HG03039 (cell line): ENCODE data around the gene RBM34.
"Not testable (repeated sequence)": the region's sequence is repeated elsewhere in the genome, so short reads cannot be mapped to it uniquely, and the experiment has no call there.

Source experiments
- ATAC-seq: cut with Tn5 transposase; IDR thresholded peaks from one replicate; pipeline ENCODE4 v1.9.1; 2021; ENCODE audit warnings: mild to moderate bottlenecking, moderate library complexity; ENCODE audit not compliant: unreplicated experiment

The RBM34 gene

DNA sequence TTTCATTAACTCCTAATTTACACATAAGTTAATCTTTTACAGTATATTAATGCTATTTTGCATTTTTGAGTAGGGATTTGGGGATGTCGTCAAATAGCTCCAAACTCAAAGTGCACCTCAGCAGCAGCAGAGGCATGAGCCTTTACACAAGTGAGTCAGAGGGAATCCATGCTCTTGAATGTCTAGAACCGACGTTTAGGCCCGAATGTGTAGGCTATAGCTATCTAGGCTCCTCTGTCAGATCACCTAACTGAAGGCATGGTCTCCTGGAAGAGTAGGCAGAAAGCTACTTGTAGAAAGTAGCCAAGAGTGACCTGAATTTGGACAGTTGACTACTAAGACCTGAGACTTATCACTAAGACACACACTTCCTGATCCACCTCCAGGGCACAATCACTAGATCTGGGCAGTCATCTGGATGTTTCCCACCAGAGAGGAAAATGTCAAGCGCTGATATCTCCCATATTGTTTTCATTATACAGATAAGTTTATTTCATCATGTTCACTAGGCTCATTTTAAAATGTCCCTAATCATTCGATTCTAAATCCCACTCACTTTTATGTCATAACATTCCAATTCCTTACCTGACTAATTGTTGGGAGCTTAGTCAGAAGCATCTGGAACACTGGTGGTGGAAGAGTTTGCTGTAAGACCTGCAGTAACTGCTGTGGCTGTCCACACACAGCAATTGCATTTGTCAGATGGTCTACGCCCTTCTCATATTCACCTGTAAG is 47.7 kb downstream of the RBM34 start:
- ATAC-seq = no peak

DNA sequence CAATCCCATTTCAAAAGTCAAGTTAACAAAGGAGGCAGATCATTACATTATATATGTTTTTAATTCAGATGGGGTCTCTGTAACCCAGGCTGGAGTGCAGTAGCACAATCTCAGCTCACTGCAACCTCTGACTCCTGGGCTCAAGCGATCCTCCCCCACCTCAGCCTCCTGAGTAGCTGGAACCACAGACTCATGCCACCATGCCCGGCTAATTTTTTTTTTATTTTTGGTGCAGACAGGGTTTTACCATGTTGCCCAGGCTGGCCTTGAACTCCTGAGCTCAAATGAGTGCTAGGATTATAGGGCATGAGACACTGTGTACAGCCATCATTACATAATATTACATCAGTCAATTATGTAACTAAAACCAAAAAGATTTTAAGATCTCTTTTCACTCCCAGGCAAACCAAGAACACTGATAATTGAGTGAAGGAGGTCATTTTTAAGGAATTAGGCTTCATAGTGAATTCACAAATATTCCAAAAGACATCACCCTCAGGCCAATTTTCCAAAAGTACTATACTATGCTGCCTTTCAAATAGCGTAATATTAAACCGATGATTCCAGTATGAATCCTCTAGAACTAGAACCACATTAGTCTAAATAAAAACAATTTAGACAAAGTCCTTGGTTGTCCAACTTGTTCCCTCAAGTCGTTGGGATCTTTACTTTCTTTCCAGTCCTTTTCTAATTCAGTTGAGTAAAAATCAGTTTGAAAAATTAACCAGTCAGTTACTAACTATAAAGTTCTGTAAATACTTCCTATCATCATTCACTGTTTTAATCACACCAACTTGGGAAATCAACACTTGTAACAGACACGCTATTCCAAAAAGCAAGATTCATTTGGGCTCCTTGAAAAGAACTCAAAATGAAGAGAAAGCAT is 48.5 kb downstream of the RBM34 start:
- ATAC-seq = no peak

DNA sequence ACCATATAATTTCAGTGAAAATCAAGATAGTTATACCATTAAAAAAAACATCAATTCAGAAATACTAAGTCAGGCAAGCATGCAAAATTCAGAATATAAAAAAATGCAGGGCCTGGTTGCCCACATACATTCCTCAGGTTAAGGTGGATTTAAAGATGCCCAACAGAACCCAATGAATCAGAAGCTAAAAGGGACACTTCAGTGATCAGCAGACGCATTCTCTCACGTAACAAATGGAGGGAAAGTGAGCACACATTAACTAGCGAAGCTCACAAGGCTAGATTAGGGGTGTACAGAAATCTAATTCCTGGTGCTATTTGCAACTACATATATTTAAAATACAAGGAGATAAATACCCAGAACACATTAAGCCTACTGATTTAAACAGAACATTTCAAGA is 49.9 kb downstream of the RBM34 start:
- ATAC-seq = no peak

DNA sequence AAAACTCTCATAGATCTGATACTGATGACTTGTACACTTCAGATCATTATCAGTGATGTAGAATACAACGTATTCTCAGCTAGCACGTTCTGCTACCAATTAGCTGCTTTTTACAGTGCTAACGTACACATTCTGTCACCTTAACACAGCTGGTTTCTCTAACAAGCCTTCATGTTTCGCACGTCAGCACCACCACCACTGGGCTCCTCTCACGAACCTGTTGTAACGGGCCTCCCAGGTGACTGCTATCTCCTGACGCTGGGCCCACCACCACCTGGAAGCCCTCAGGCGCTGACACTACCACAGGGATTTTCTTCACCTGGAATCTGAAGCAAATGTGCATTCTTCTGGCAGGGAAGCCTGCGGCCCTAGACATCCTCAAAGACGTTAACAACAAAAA is 52.2 kb downstream of the RBM34 start:
- no peak for ATAC-seq

DNA sequence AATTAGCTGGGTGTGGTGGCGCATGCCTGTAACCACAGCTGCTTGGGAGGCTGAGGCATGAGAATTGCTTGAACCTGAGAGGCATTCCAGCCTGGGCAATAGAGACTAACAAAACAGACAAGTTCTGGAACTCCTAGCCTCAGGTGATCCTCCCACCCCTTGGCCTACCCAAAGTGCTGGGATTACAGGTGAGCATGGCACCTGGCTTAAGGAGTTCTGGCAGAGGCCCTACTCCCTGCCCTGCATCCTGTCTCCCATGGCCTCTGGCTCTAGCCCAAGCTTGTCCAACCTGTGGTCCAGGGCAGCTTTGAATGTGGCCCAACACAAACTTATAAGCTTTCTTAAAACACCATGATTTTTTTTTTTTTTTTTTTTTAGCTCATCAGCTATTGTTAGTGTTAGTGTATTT is 52.9 kb downstream of the RBM34 start:
- ATAC-seq = no peak

DNA sequence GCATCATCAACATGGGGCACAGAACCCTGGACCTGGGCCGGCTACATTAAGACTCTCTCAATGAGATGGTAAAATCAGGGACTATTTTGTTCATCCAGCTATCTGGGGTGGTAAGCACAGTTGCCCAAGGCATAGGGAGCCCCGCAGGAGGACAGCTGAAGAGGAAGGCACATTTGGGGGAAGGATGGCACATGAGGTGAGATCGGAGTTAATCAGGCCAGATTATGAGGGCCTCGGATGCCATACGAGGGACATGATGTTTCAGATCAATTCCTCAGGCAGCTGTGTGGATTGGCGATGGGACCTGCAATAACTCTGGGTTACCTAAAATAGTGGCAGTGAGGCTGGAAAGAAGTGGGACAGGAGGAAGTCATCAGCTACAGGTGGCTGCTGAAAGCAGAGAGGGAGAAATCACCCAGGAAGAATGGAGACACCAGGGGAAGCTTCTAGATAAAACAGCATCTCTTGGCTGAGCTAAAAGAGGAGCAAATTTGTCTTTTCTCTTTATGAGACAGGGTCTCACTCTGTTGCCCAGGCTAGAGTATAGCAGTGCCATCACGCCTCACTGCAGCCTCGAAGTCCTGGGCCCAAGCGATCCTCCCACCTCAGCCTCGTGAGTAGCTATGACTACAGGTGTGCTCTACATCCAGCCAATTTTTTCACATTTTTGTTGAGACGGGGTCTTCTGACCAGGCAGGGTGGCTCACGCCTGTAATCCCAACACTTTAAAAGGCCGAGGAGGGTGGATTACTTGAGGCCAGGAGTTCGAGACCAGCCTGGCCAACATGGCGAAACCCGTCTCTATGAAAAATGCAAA is 53.5 kb downstream of the RBM34 start:
- no peak for ATAC-seq

DNA sequence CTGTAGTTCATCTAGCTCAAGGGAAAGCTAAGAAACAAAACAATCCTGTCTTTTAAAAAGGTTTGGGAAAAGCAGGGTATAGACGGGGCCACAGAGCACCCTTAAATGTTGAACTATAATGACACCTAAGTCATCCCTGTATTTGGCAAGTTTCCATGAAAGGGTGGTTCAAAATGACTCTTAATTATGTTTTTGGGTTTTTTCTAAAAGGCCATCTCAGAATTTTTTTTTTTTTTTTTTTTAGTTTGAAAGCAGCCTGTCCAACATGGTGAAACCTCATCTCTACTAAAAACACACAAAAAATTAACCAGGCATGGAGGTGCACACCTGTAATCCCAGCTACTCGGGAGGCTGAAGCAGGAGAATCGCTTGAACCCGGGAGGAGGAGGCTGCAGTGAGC is 54.6 kb downstream of the RBM34 start:
- ATAC-seq = no peak

DNA sequence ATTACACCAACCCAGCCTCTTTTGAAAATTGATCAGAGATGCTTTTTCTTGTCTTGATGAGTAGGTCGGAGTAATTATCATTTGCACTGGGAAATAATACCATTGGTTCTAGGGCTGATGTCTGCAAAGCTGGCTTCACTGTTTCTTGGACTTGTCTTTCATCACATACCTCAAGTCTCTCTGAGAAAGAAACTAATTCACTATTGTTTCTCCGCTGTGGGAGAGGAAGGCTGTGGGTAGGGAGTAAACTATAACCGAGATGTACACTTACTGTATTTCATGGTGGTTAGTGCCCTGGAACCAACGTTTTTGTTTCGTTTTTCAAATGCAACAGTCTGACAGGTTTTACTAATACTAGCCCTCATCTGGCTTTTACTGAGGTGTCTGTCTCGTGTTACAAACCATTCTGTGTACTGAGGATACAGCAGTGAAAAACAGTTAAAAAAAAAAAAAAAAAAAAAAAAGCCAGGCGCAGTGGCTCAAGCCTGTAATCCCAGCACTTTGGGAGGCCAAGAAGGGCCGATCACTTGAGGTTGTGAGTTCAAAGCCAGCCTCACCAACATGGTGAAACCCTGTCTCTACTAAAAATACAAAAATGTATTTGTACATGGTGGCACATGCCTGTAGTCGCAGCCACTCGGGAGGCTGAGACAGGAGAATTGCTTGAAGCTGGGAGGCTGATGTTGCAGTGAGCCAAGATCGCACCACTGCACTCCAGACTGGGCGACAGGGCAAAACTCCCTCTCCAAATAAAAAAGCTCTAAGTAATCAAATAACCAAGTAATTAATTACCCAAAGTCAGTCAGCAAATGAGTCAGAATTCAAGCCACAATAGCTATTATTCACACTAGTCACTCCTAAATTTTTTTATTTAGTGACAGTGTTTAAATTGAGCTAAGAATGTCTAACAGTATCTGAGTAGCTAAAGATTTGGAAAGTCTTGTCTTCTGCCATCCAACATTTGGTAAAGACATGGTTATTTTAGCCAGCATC is 55.7 kb downstream of the RBM34 start:
- ATAC-seq = peak; percentile 61

DNA sequence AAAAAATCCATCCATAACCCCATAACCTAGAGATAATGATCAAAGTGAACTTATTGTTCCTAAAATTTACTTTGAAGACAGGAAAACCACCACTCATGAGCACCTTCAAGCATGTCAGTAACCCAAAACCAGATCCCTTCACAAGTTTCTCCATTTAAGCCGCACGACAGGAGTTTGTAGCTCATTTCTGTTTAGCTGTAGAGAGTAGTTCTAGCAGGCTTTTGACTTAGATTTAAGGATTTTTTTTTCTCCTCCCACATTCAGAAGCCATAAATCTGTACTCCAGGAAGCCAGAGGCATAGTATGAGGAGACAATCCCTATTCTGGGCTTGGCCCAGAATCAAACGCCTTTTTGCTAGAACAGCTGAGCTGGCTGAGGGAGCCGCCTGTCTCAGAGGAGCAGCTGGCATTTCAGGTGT is 58.0 kb downstream of the RBM34 start:
- no peak for ATAC-seq

DNA sequence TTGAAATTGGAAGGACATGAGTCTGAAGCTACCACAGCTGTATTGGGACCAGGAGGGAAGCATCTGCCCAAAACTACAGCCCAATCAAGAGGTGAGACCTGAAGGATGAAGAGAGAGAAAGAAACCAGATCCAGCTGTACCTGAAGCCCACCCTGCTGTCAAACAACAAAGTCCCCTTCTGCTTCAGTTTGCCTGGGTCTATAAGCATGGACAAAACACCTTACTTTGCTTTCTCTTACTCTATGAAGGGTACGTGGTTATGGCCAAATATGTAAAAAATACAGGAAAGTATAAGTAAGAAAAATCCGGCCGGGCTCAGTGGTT is 58.8 kb downstream of the RBM34 start:
- no peak for ATAC-seq

DNA sequence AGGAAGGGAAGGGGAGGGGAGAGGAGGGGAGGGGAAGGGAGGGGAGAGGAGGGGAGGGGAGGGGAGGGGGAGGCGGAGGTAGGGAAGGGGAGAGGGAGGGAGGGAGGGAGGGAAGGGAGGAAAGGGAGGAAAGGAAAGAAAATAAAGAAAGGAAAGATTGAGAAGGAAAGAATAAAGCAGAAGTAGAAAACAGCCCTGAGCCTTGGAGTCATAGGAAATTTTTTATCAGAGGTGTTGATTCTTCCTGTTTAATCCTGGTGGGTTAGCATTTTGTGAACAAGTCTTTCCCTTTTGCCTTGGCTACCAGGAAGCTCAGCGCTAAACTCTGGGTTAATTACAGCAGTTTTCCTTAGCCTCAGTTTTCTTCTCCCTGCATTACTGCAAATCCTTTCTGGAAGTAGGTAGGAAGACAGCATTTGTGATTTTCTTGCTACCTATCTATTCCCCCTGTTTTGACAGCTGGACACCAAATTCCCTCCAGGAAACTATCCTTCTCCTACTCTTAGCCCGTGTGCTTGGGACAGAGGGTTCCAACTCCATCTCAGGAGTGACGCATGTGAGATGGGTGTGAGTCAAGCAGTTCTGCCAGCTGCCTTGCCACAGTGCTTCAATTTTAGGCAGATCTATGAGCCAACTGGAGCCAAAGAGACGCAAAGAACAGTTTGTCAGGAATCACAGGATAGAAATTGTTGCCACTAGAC is 59.3 kb downstream of the RBM34 start:
- no peak for ATAC-seq

DNA sequence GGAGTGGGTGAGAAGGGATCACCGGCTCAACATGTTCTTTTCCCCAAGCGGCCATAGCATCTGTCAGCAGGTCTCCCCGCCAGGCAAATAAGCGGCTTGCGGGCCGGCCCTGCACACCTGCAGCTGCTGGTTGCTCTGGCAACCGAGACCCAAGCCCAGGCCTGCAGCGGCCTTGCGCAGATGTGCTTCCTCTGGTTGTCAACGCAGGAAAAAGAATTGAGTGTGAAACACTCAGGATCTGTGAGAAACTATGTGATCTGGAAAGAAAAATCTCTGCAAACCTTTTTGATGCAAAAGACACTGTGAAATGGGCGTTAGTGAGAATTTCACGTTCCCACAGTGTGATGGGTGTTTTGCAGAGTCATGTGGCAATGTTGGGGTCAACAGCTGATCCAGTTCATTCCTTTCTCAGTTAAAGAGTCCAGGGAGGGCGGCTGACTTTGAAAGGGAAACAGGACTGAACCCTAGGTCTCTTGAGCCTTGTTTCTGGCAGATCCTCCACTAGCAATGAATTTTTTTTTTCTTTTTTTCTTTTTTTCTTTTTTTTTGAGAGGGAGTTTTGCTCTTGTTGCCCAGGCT is 60.8 kb downstream of the RBM34 start:
- no peak for ATAC-seq

DNA sequence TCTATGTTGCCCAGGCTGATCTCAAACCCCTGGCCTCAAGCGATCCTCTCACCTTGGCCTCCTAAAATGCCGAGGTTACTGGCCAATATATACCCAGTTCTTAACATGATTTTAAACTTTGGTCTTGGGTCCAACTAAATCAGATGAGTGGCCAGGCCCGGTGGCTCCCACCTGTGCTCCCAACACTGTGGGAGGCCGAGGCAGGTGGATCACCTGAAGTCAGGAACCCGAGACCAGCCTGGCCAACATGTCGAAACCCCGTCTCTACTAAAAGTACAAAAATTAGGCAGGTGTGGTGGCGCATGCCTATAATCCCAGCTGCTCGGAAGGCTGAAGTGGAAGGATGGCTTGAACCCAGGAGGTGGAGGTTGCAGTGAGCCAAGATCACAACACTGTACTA is 62.1 kb downstream of the RBM34 start:
- no peak for ATAC-seq

DNA sequence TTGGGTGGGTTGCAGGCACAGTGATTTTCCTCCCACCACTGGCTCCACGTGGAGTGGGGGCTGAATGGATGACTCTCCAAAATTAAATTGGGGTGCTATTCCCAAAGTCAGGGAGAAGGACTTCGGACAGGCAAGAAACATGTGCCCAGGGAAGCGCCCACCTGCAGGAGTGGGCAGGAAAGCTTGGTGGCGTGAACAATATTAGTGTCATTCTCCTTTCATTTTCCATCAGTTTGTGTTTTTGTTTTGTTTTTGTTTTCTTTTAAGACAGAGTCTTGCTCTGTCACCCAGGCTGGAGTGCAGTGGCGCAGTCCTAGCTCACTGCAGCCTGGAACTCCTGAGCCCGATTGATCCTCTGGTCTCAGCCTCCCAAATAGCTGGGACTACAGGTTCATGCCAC is 62.5 kb downstream of the RBM34 start:
- ATAC-seq = no peak

DNA sequence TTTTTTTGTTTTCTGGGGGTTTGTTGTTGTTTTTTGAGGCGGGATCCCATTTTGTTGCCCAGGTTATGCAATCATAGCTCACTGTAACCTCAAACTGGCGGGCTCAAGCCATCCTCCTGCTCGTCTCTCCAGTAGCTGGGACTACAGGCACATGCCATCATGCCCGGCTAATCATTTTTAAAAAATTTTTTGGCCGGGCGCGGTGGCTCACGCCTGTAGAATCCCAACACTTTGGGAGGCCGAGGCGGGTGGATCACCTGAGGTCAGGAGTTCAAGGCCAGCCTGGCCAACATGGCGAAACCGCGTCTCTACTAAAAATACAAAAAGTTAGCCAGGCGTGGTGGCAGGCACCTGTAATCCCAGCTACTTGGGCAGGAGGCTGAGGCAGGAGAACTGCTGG is 63.5 kb downstream of the RBM34 start:
- not testable (repeated sequence) for ATAC-seq

DNA sequence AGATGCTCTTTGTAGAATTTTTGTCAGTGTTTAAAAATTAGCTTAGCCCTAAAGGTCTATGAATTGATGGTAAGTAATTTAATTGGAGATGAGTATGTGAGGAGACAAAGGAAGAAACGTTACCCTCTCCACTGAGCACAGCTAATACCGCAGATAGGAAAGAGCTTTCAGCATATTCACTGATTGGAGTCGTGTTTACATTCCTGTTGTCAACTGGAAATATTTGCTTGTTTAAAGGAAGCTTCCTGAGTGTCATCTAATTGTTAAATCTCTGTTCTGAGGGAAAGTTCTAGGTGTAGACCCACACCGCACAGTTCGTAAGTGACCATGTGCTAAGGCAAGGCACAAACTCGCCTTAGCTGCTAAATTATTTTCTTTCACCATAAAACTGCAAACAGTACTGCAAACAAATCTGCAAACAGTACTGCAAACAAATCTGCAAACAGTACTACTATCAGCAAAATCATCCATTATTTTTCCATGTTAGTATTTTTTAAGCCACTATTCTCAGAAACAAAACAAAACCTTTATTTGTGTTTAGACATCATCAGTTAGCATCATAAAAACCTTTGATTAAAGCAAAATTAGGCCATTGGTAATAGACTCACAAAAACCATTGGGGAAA is 65.0 kb downstream of the RBM34 start:
- no peak for ATAC-seq

DNA sequence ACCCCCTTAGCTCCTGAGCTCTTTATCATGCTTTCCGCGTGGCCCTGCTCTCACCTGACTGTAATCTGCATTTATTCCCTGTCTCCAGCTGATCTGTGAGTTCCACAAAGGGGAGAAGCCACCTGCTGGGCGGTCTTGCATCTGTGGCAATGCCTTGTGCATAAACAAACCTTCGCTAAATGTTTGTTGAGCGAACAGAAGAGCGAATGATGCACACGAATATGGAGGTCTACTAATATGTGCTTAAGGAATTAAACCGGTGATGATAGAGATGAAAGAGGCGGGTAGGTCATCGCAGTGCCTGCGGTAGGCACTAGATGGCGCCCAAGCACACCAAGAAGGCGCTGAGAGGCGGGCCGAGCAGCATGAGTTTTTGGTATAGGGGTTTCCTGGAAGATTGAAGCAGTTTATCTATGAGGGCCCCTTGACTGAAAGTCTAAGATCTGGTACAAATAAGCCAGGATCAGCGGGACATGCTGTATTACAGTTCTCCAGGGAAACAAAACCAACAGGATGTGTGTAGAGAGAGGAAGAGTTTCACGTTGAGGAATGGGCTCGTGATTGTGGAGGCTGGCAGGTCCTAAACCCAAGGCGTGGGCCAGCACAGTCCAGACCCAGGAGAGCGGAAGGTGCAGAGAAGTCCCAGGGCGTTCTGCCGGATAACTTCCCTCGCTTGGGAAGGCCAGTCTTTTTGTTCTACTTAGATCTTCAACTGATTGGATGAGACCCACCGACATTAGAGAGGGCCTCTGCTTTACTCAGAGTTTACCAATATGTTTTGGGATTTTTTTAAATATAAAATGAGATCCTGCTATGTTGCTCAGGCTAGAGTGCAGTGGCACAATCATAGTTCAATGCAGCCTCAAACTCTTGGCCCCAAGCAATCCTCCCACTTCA is 67.1 kb downstream of the RBM34 start:
- no peak for ATAC-seq
